ENCODE data around the gene TYW1.
"Not testable (repeated sequence)": the region's sequence is repeated elsewhere in the genome, so short reads cannot be mapped to it uniquely, and the experiment has no call there.

The TYW1 gene

DNA sequence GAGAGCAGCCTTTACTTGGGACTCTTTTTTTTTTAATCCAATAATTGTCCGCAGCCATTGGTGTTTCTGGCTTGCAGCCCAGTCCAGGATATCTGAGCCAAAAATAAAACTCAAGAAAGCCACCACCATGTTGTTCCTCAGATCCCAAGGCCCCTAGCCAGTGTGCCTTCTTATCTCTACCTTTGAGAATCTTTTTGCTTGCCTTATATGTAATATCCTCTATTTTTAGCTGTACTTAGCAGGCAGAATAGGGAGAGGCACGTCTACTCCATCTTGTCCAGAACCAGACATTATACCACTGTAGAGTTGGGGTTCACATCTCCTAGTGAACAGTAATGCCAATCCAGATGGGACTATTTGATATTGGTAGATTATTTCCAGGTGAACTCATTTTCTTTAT is 209.1 kb downstream of the TYW1 start:
- H3K36me3 ChIP-seq (ENCODE audit: control insufficient read depth in 2 of 2, insufficient read depth in 2 of 2, low read length in 2 of 2); H3K4me3 ChIP-seq (ENCODE audit: low read length in 2 of 2); H3K9me3 ChIP-seq (ENCODE audit: control insufficient read depth in 2 of 2, low read length in 2 of 2); H3K4me1 ChIP-seq (ENCODE audit: control insufficient read depth in 2 of 2, insufficient read depth in 2 of 2, low read length in 2 of 2); H3K27ac ChIP-seq (ENCODE audit: low read depth in 2 of 2, low read length in 2 of 2); H3K9ac ChIP-seq (ENCODE audit: low read depth in 1 of 2, low read length in 2 of 2); H3K27me3 ChIP-seq (ENCODE audit: control insufficient read depth in 2 of 2, insufficient read depth in 2 of 2, low read length in 2 of 2): not testable (repeated sequence)

DNA sequence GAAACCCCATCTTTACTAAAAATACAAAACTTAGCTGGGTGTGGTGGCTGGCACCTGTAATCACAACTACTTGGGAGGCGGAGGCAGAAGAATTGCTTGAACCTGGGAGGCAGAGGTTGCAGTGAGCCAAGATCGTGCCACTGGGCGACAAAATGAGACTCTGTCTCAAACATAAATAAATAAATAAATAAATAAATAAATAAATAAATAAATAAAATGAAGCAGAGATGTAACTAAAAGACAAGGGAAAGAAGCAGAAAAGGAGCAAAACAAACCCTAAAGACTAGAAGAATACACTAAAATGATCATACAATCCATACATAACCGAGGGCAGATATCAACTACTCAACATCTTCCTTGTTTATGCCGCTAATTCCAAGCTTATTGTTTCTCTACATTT is 209.8 kb downstream of the TYW1 start:
- no peaks in the 10 kb centered on the region for H3K4me1 ChIP-seq (ENCODE audit: control insufficient read depth in 2 of 2, insufficient read depth in 2 of 2, low read length in 2 of 2)

DNA sequence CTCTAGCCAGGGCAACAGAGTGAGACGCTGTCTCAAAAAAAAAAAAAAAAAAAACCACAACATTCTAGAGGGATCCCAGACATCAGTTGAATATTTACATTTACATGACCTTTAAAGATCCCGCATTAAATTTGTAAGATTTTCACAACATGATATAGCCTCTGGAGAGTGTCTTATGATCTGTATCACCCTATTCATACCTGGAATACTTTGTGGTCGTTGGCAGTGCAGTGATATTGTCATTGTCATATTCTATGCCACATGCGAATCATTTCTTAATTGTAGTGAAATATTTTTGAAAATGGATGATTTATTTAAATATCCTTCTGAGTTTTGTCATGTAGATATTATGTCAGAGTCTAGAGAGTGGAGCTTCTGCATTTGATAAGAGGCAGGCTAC is 212.0 kb downstream of the TYW1 start:
- H3K4me3 ChIP-seq (ENCODE audit: low read length in 2 of 2); H3K9ac ChIP-seq (ENCODE audit: low read depth in 1 of 2, low read length in 2 of 2); H3K4me1 ChIP-seq (ENCODE audit: control insufficient read depth in 2 of 2, insufficient read depth in 2 of 2, low read length in 2 of 2); H3K36me3 ChIP-seq (ENCODE audit: control insufficient read depth in 2 of 2, insufficient read depth in 2 of 2, low read length in 2 of 2); H3K27ac ChIP-seq (ENCODE audit: low read depth in 2 of 2, low read length in 2 of 2); H3K9me3 ChIP-seq (ENCODE audit: control insufficient read depth in 2 of 2, low read length in 2 of 2); H3K27me3 ChIP-seq (ENCODE audit: control insufficient read depth in 2 of 2, insufficient read depth in 2 of 2, low read length in 2 of 2): not testable (repeated sequence)

More for the DNA sequence above, 209.8 kb downstream of the TYW1 start:
- H3K9me3 ChIP-seq (ENCODE audit: control insufficient read depth in 2 of 2, low read length in 2 of 2) = no peaks in the 10 kb centered on the region
- H3K4me3 ChIP-seq (ENCODE audit: low read length in 2 of 2) = no peak overlapping the region
- H3K9ac ChIP-seq (ENCODE audit: low read depth in 1 of 2, low read length in 2 of 2) = no peak overlapping the region
- H3K36me3 ChIP-seq (ENCODE audit: control insufficient read depth in 2 of 2, insufficient read depth in 2 of 2, low read length in 2 of 2) = peaks cover 0 to 8% of the 10 kb centered on the region in 2 donors
- H3K27me3 ChIP-seq (ENCODE audit: control insufficient read depth in 2 of 2, insufficient read depth in 2 of 2, low read length in 2 of 2) = no peaks in the 10 kb centered on the region
- no peak overlapping the region for H3K27ac ChIP-seq (ENCODE audit: low read depth in 2 of 2, low read length in 2 of 2)

DNA sequence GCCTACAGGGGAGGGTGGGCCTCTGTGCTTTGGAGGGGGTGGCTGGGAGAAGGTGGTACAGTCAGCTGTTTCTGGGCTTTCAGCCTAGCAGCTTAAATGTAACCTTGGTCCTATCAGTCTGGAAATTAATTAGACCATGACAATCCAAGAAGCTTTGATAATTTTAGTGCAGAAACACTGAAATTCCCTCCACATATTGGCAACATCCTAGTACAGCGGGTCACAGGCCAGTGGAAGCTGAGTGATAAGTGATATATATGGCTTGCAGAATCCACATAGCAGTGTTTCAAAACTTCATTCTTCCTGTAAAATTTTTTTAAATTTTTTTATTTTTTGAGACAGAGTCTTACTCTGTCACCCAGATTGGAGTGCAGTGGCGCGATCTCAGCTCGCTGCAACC is 212.6 kb downstream of the TYW1 start:
- H3K9me3 ChIP-seq (ENCODE audit: control insufficient read depth in 2 of 2, low read length in 2 of 2) = no peaks in the 10 kb centered on the region
- H3K27me3 ChIP-seq (ENCODE audit: control insufficient read depth in 2 of 2, insufficient read depth in 2 of 2, low read length in 2 of 2) = no peaks in the 10 kb centered on the region
- no peak overlapping the region for H3K27ac ChIP-seq (ENCODE audit: low read depth in 2 of 2, low read length in 2 of 2)
- H3K4me3 ChIP-seq (ENCODE audit: low read length in 2 of 2) = no peak overlapping the region
- H3K9ac ChIP-seq (ENCODE audit: low read depth in 1 of 2, low read length in 2 of 2) = no peak overlapping the region
- peaks cover 0 to 8% of the 10 kb centered on the region in 2 donors for H3K36me3 ChIP-seq (ENCODE audit: control insufficient read depth in 2 of 2, insufficient read depth in 2 of 2, low read length in 2 of 2)
- no peaks in the 10 kb centered on the region for H3K4me1 ChIP-seq (ENCODE audit: control insufficient read depth in 2 of 2, insufficient read depth in 2 of 2, low read length in 2 of 2)

DNA sequence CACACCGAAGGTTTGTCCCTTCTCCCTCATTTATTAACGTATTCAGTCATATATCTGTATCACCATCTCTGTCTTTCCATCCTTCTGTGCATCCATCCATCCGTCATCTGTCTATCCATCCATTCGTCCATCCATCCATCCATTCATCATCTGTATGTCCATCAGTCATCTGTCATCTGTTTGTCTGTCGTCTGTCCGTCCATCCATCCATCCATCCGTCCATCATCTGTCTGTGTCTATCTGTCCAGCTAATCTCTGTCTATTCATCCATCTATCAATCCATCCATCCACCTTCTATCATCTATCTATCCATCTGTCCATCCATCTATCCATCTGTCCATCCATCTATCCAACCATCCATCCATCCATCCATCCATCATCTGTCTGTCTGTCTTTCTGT is 213.9 kb downstream of the TYW1 start:
- no peak overlapping the region for H3K9ac ChIP-seq (ENCODE audit: low read depth in 1 of 2, low read length in 2 of 2)
- no peaks in the 10 kb centered on the region for H3K9me3 ChIP-seq (ENCODE audit: control insufficient read depth in 2 of 2, low read length in 2 of 2)
- H3K4me3 ChIP-seq (ENCODE audit: low read length in 2 of 2) = no peak overlapping the region
- no peaks in the 10 kb centered on the region for H3K27me3 ChIP-seq (ENCODE audit: control insufficient read depth in 2 of 2, insufficient read depth in 2 of 2, low read length in 2 of 2)
- H3K27ac ChIP-seq (ENCODE audit: low read depth in 2 of 2, low read length in 2 of 2) = no peak overlapping the region
- peaks cover 0 to 8% of the 10 kb centered on the region in 2 donors for H3K36me3 ChIP-seq (ENCODE audit: control insufficient read depth in 2 of 2, insufficient read depth in 2 of 2, low read length in 2 of 2)
- no peaks in the 10 kb centered on the region for H3K4me1 ChIP-seq (ENCODE audit: control insufficient read depth in 2 of 2, insufficient read depth in 2 of 2, low read length in 2 of 2)

DNA sequence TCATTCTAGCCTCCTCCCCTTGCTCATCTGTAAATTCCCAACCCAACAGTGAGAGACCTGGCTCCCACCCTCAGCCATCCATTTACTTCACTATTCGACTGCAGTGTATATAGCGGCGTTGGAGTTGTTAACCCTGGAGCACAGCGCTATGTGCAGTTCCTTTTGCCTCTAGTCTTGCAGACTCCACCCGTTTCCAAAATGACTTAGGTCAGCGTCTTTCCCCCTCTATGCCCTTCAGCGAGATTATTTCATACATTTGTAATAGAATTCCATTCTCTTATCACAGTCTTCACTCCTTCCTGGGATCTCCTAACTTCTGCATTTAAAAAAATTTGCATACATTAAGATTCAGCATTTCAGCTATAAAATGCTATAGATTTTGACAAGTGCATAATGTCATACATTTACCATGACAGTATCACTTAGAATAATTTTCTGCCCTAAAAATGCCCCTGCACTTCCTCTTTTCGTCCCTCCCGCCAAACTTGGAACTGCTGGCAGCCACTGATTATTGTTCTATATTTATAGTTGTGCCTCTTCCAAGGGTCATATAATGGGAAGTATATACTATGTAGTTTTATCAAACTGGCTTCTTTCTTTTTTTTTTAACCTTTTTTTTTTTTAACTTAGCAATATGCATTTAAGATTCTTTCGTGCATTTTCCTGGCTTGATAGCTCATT is 215.2 kb downstream of the TYW1 start:
- not testable (repeated sequence) for H3K27me3 ChIP-seq (ENCODE audit: control insufficient read depth in 2 of 2, insufficient read depth in 2 of 2, low read length in 2 of 2)

DNA sequence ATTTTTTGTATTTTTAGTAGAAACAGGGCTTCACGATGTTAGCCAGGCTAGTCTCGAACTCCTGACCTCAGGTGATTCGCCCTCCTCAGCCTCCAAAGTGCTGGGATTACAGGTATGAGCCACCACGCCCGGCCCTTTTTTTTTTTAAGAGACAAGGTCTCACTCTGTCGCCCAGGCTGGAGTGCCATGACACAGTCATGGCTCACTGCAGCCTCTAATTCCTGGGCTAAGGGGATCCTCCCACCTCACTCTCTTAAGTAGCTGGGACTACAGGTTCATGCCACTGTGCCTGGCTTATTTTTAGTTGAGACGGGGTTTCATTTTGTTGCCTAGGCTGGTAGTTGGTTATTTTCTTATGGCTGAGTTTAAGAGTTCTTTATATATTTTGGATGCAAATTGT is 216.4 kb downstream of the TYW1 start:
- not testable (repeated sequence) for H3K27me3 ChIP-seq (ENCODE audit: control insufficient read depth in 2 of 2, insufficient read depth in 2 of 2, low read length in 2 of 2); H3K36me3 ChIP-seq (ENCODE audit: control insufficient read depth in 2 of 2, insufficient read depth in 2 of 2, low read length in 2 of 2); H3K9me3 ChIP-seq (ENCODE audit: control insufficient read depth in 2 of 2, low read length in 2 of 2); H3K27ac ChIP-seq (ENCODE audit: low read depth in 2 of 2, low read length in 2 of 2); H3K4me1 ChIP-seq (ENCODE audit: control insufficient read depth in 2 of 2, insufficient read depth in 2 of 2, low read length in 2 of 2); H3K4me3 ChIP-seq (ENCODE audit: low read length in 2 of 2); H3K9ac ChIP-seq (ENCODE audit: low read depth in 1 of 2, low read length in 2 of 2)

More for the DNA sequence above, 215.2 kb downstream of the TYW1 start:
- H3K9me3 ChIP-seq (ENCODE audit: control insufficient read depth in 2 of 2, low read length in 2 of 2); H3K36me3 ChIP-seq (ENCODE audit: control insufficient read depth in 2 of 2, insufficient read depth in 2 of 2, low read length in 2 of 2); H3K9ac ChIP-seq (ENCODE audit: low read depth in 1 of 2, low read length in 2 of 2); H3K4me1 ChIP-seq (ENCODE audit: control insufficient read depth in 2 of 2, insufficient read depth in 2 of 2, low read length in 2 of 2); H3K4me3 ChIP-seq (ENCODE audit: low read length in 2 of 2); H3K27ac ChIP-seq (ENCODE audit: low read depth in 2 of 2, low read length in 2 of 2): not testable (repeated sequence)

DNA sequence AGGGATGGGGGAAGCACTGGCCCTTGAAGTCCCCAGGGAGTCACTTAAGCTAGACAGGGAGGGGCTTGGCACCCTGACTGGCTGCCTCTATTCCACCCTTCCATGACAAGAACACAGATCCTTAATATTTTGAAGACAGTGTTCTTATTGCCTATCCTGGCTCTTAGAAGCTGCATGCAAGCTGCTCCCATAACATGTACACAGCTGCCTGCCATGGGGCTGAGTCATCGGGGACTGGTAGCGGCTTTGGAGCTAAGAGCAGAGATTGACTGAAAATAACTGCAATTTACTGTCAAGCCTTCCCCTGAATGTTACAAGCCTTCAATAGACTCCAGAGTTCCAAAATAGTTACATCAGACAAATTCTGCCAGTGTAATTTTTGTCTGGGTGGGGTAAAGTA is 226.9 kb downstream of the TYW1 start:
- H3K36me3 ChIP-seq (ENCODE audit: control insufficient read depth in 2 of 2, insufficient read depth in 2 of 2, low read length in 2 of 2); H3K27ac ChIP-seq (ENCODE audit: low read depth in 2 of 2, low read length in 2 of 2): not testable (repeated sequence)

DNA sequence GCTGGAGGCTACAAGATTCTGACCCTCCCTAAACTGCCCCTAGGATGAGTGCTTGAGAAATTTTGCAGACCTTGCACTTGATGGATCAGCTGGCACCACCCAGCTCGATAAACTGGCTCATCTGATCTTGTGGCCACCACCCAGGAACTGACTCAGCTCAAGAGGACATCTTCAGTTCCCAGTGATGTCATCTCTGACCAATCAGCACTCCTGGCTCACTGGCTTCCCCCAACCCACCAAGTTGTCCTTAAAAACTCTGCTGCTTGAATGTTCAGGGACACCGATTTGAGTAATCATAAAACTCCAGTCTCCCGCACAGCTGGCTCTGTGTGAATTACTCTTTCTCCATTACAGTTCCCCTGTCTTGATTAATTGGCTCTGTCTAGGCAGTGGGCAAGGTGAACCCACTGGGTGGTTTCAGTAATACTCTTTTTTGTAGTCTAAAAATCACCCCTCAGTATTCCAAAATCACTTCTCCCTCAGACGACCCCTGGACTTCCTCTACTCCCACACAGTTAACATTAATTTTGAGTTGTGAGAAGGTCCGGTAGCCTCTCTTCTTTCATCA is 229.8 kb downstream of the TYW1 start:
- H3K9me3 ChIP-seq (ENCODE audit: control insufficient read depth in 2 of 2, low read length in 2 of 2); H3K27ac ChIP-seq (ENCODE audit: low read depth in 2 of 2, low read length in 2 of 2); H3K27me3 ChIP-seq (ENCODE audit: control insufficient read depth in 2 of 2, insufficient read depth in 2 of 2, low read length in 2 of 2); H3K4me1 ChIP-seq (ENCODE audit: control insufficient read depth in 2 of 2, insufficient read depth in 2 of 2, low read length in 2 of 2); H3K9ac ChIP-seq (ENCODE audit: low read depth in 1 of 2, low read length in 2 of 2); H3K4me3 ChIP-seq (ENCODE audit: low read length in 2 of 2); H3K36me3 ChIP-seq (ENCODE audit: control insufficient read depth in 2 of 2, insufficient read depth in 2 of 2, low read length in 2 of 2): not testable (repeated sequence)

More for the DNA sequence above, 226.9 kb downstream of the TYW1 start:
- not testable (repeated sequence) for H3K4me3 ChIP-seq (ENCODE audit: low read length in 2 of 2); H3K9ac ChIP-seq (ENCODE audit: low read depth in 1 of 2, low read length in 2 of 2); H3K9me3 ChIP-seq (ENCODE audit: control insufficient read depth in 2 of 2, low read length in 2 of 2); H3K4me1 ChIP-seq (ENCODE audit: control insufficient read depth in 2 of 2, insufficient read depth in 2 of 2, low read length in 2 of 2); H3K27me3 ChIP-seq (ENCODE audit: control insufficient read depth in 2 of 2, insufficient read depth in 2 of 2, low read length in 2 of 2)

DNA sequence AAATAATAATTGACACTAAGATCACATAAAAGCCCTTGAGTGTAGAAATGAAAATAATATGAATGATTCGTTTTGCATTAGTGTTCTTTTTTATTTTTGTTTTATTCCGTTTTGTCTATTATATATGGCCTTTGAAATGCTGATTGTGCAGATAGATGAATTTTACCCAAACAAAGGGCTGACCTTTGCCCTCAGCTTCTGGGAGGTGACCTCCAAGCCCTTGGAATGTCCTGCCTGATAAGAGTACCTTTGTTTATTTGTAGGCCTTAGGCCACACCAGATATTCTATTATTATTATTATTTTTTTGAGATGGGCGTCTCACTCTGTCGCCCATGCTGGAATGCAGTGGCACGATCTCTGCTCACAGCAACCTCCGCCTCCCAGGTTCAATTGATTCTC is 230.3 kb downstream of the TYW1 start:
- not testable (repeated sequence) for H3K36me3 ChIP-seq (ENCODE audit: control insufficient read depth in 2 of 2, insufficient read depth in 2 of 2, low read length in 2 of 2)

DNA sequence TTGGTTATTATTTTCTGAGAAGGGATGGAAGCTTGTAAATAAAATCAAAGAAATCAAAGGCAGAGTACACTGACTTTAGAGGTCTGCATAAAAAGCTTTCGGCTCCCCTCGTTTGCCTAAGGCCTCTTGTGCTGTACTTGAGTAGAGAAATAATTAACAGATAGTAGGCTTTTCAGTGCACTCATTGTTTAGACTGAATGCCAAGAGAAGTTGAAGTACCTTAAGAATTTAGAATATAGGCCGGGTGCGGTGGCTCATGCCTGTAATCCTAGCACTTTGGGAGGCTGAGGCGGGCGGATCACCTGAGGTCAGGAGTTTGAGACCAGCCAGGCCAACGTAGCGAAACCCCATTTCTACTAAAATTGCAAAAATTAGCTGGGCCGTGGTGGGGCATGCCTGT is 232.4 kb downstream of the TYW1 start:
- H3K4me1 ChIP-seq (ENCODE audit: control insufficient read depth in 2 of 2, insufficient read depth in 2 of 2, low read length in 2 of 2); H3K4me3 ChIP-seq (ENCODE audit: low read length in 2 of 2); H3K27me3 ChIP-seq (ENCODE audit: control insufficient read depth in 2 of 2, insufficient read depth in 2 of 2, low read length in 2 of 2); H3K36me3 ChIP-seq (ENCODE audit: control insufficient read depth in 2 of 2, insufficient read depth in 2 of 2, low read length in 2 of 2); H3K9me3 ChIP-seq (ENCODE audit: control insufficient read depth in 2 of 2, low read length in 2 of 2); H3K27ac ChIP-seq (ENCODE audit: low read depth in 2 of 2, low read length in 2 of 2); H3K9ac ChIP-seq (ENCODE audit: low read depth in 1 of 2, low read length in 2 of 2): not testable (repeated sequence)

More for the DNA sequence above, 230.3 kb downstream of the TYW1 start:
- H3K9me3 ChIP-seq (ENCODE audit: control insufficient read depth in 2 of 2, low read length in 2 of 2); H3K27ac ChIP-seq (ENCODE audit: low read depth in 2 of 2, low read length in 2 of 2); H3K9ac ChIP-seq (ENCODE audit: low read depth in 1 of 2, low read length in 2 of 2); H3K4me3 ChIP-seq (ENCODE audit: low read length in 2 of 2); H3K27me3 ChIP-seq (ENCODE audit: control insufficient read depth in 2 of 2, insufficient read depth in 2 of 2, low read length in 2 of 2); H3K4me1 ChIP-seq (ENCODE audit: control insufficient read depth in 2 of 2, insufficient read depth in 2 of 2, low read length in 2 of 2): not testable (repeated sequence)
